Dedifferentiated amniotic fluid mesenchymal stem cell (primary cell): ENCODE results near the gene DLK2.
A peak's percentile ranks its signal among the peaks of the same experiment; 100 is the strongest.
"Not testable (repeated sequence)": the region's sequence is repeated elsewhere in the genome, so short reads cannot be mapped to it uniquely, and the experiment has no call there.

Experiments
- DNase-seq: peaks from one replicate; pipeline ENCODE4 v3.0.0-alpha.2; 2016; ENCODE audit errors: extremely low spot score

The DLK2 gene

DNA sequence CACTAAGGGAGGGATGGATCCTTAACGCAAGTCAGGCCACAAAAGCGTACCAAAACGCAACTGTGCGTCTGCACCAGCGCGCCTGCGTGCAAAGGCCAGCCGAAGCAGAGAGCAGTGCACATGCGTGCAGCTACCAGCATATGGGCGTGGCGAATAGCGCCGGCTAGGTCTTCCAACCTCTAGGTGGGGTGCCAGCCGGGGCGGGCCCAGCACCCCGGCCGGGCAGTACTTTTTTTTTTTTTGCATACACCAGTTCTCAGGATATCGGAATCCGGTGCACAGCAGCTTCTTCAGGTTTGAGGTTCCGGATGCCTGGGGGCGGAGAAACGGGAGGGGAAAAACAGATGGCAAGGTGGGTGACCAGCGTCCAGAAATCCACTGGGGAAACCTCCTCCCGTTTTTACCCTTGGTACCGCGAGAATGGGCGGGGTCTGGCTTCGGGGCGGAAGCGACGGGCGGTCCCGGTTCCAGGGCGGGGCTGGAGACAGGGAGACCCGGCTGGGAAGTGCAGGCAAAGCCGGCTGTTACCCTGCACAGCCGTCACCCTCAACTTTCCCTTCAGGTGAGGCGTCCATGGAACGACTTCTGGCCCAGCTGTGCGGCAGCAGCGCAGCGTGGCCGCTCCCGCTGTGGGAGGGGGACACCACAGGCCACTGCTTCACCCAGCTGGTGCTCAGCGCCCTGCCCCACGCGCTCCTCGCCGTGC is 27.8 kb downstream of the DLK2 start, which contains the start of gene ABCC10:
Gene ABCC10 (plus strand): TSS at position 136 of the 706 bp plus-strand sequence. CDS start 438 bp downstream, at position 574.
- peak; percentile 93 for DNase-seq

DNA sequence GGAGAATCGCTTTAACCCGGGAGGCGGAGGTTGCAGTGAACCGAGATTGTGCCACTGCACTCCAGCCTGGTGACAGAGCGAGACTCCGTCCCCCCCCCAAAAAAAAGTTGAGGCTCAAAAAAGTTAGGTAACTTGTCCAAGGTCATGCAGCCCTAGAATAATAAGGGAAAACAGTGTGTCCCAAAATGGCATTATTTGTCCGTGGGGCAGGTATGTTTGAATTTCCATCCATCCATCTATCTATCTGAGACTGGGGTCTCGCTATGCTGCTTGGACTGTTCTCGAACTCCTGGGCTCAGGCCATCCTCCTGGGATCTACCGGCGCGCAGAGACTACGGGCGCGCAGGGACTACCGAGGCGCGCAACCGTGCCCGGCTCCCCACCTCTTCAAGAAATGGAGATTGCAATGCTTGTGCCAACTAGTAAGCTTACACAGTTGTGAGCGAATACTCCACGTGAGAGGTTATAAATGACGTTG is 28.4 kb downstream of the DLK2 start:
- DNase-seq: no peak

DNA sequence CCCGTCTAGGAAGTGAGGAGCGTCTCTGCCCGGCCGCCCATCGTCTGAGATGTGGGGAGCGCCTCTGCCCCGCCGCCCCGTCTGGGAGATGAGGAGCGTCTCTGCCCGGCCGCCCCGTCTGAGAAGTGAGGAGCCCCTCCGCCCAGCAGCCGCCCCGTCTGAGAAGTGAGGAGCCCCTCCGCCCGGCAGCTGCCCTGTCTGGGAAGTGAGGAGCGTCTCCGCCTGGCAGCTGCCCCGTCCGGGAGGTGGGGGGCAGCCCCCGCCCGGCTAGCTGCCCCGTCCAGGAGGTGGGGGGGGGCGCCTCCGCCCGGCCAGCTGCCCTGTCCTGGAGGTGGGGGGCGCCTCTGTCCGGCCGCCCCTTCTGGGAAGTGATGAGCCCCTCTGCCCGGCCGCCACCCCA is 30.3 kb downstream of the DLK2 start:
- not testable (repeated sequence) for DNase-seq

DNA sequence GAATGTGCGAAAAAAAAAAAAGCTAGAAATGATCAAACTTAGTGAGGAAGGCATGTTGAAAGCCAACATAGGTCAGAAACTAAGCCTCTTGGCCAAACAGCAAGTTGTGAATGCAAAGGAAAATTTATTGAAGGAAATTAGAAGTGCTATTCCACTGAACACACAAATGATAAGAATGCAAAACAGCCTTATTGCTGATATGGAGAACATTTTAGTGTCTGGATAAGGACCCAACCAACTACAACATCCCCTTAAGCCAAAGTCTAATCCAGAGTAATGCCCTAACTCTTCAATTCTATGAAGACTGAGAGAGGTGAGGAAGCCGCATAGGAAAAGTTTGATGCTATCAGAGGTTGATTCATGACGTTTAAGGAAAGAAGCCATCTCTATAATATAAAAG is 33.5 kb downstream of the DLK2 start:
- DNase-seq: no peak

DNA sequence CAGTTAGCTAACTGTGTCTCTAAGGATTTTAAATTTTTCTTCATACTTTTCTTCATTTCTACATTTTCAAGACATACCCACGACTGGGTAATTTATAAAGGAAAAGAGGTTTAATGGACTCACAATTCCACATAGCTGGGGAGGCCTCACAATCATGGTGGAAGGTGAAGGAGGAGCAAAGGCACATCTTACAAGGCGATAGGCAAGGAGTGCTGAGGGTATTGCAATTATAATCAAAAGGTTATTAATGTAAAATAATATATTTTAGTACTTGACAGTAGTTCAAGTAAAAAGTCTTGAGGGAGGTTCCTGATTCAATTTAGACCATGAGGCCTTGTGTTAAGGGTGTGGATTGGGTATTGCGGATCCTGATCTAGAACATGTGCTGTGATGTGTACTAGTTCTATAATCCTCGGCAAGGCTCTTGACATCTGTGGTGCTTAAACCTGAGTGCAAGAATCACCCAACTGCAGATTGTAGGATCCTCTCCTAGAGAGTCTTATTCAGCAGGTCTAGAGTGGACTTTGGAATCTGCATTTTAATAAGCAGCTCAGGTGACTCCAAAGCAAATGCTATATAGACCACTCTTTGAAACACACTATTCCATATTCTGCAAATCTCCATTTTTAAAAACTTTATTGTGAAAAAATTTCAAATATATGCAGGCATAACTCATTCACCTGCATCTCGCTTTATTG is 35.2 kb downstream of the DLK2 start:
- no peak for DNase-seq

DNA sequence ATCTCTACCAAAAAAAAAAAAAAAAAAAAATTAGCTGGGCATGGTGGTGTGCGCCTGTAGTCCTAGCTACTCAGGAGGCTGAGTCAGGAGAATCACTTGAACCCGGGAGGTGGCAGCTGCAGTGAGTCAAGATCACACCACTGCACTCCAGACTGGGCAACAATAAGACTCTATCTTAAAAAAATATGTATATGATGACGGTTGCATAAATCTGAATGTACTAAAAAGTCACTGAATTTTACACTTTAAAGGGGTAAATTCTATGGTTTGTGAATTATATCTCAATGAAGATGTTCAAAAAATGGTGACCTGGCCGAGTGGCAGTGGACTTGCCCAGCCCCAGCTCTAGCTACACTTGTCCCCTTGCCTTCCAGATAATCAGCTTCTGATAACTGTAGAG is 38.4 kb downstream of the DLK2 start:
- no peak for DNase-seq

DNA sequence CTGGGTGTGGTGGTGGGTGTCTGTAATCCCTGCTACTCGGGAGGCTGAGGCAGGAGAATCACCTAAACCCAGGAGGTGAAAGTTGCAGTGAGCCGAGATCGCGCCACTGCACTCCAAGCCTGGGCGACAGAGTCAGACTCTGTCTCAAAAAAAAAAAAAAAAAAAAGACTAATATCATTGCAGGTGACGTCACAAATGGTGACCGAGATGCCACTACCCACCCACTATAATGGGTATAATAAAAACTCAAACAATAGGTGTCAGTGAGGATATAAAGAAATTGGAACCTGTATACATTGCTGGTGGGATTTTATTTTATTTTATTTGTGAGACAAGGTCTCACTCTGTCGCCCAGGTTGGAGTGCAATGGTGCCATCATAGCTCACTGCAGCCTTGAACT is 40.1 kb downstream of the DLK2 start:
- DNase-seq: not testable (repeated sequence)

DNA sequence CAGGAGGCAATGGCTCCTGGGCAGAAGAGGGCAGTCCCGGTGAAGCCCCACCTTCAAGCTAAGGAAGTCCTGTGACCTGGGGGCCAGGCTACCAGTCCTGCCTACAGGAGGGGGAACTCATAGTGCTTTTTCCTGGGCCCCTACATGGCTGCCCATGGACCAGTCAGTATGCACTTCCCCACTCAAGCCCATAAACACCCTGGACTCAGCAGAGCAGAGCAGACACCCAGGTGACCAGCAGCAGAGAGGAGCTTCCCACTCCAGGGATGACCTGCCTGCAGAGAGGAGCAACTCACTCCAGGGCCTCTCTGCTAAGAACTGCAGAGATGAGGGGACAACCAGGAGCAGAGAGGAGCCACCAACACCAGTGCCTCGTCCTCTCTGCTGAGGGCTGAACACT is 42.3 kb downstream of the DLK2 start:
- no peak for DNase-seq

DNA sequence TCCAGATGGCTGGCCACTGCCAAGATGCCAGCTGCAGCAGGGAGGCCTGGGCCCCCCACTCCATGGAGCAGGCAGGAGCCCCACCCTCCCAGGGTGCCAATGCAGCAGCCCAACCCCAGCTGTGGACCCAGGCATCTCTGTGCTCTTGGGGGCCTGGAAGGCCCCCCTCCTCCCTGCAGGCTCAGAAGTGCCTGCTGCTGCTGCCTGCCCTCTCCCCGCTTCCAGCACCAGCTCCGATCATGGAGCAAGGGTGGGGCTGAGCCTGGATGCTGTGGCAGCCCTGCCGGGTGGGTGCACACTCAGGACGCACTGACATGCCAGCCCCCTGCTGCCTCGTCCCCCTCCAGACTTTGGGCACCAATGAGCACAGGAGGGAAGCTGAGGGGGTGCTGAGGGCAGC is 42.8 kb downstream of the DLK2 start:
- DNase-seq: no peak

DNA sequence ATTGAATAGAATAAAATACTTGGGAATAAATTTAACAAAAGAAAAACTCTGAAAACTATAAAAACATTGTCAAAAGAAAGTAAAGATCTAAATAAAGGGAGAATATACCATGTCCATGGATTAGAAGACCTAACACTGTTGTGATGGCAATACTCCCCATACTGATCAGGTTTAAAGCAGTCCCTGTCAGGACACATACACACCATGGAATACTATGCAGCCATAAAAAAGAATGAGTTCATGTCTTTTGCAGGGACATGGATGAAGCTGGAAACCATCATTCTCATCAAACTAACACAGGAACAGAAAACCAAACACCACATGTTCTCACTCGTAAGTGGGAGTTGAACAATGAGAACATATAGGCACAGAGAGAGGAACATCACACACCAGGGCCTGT is 44.6 kb downstream of the DLK2 start:
- not testable (repeated sequence) for DNase-seq

DNA sequence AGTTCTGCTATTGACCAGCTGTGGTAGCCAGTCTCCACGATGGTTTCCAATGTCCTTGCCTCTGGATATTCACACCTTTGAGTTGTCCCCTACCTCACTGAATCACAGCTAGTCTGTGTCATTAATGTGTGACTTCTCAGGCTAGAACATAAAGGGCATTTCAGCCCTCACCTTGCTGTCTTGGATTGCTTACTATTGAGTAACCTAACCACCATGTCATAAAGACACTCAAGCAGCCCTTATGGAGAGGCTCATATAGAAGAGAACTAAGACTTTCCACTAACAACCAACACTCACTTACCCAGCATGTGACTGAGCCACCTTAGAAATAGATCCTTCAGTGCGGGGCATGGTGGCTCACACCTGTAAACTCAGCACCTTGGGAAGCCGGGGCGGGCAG is 47.1 kb downstream of the DLK2 start:
- no peak for DNase-seq

DNA sequence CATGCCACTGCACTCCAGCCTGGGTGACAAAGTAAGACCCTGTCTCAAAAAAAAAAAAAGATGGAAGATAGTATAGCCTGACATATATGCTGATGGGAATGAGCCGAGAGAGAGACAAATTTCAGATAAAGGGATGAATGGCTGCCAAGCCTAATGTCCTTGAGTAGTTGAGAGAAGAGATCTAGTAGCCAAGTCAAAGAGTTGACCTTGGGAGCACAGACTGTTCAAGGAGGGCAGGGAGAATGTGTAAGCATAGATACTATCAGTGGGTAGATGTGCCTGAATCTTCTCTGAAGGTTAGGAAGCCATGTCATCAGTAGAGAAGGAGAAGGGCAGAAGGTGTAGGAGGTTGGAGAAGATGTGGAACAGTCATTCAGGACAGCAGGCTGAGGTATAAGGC is 48.1 kb downstream of the DLK2 start:
- no peak for DNase-seq

DNA sequence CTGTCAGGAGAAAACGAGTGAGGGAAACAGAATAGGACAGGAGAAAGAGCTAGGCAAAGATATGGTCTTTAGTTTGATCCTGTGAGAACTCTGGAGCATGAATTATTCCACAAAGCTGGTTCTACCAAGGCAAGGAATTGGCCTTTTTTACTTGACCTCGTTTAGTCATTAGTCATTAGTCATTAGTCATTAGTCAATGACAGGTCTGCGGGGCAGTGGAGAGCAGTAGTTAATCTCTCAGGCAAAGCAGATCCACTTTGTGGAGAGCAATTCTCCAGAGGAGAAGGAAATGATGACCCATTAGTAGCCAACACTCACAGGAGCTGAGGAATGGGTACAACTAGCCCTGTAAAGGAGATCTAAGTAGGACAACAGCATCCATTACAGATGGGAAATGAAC is 50.0 kb downstream of the DLK2 start:
- DNase-seq: no peak

DNA sequence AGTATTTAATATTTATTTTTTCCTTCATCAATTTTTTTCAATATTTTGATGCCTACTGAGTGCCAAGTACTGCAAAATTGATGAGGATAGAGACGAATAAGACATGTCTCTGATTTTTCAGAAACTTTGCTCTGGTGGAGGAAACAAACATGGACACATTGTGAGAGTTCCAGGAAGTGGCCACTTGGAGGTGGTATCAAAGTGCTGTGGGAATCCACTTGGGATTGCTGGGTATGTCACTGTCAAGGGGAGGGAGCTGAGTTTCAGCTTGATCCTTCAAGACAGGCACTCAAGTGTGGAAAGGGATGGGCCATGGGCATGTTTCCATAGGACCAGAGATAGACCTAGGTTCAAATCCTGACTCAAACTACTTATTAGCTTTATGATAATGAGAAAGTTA is 52.5 kb downstream of the DLK2 start:
- no peak for DNase-seq

DNA sequence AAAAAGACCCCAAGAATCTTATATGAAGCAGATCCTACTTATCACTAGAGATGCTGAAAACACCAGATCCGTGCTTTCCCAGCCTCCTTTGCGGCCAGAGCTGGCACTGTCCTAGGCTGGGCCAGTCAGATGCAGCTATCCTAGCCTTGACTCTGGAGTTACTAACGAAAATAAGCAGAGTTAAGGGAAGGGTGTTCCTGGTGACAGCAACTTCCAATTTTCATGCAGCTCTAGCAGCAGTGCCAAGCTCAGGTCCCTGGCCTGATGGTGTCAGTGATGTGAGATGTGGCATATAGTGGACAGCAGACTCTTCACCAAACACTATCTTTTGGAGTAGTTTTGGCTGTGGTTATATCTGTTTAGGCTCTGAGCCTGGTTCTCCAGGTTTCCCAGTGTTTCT is 53.6 kb downstream of the DLK2 start:
- DNase-seq: no peak
